GM12801 (cell line): ENCODE results near the gene MRPL23.

Source experiments
- TF ChIP-seq, protein P1 (sequence below): IDR thresholded peaks from one replicate; pipeline ENCODE4 v1.5.1; 2011; ENCODE audit warnings: control low read depth; ENCODE audit not compliant: insufficient read length; ENCODE audit errors: extremely low read depth

Gene MRPL23

DNA sequence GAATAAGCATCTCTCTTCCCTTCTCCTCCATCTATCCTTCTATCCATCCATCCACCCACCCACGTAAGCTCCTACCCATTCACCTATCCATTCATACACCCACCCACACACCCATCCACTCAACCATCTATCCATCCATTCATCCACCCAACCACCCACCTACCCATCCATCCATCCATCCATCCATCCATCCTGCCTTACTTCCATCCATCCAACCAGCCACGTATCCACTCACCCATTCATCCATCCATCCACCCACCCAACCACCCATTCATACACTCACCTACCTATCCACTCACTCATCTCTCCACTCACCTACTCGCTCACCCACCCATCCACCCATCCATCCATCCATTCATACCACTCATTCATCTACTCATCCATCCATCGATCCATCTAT, 14.5 kb upstream of the MRPL23 start:
- TF ChIP-seq, protein P1, sequence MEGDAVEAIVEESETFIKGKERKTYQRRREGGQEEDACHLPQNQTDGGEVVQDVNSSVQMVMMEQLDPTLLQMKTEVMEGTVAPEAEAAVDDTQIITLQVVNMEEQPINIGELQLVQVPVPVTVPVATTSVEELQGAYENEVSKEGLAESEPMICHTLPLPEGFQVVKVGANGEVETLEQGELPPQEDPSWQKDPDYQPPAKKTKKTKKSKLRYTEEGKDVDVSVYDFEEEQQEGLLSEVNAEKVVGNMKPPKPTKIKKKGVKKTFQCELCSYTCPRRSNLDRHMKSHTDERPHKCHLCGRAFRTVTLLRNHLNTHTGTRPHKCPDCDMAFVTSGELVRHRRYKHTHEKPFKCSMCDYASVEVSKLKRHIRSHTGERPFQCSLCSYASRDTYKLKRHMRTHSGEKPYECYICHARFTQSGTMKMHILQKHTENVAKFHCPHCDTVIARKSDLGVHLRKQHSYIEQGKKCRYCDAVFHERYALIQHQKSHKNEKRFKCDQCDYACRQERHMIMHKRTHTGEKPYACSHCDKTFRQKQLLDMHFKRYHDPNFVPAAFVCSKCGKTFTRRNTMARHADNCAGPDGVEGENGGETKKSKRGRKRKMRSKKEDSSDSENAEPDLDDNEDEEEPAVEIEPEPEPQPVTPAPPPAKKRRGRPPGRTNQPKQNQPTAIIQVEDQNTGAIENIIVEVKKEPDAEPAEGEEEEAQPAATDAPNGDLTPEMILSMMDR = no peak

DNA sequence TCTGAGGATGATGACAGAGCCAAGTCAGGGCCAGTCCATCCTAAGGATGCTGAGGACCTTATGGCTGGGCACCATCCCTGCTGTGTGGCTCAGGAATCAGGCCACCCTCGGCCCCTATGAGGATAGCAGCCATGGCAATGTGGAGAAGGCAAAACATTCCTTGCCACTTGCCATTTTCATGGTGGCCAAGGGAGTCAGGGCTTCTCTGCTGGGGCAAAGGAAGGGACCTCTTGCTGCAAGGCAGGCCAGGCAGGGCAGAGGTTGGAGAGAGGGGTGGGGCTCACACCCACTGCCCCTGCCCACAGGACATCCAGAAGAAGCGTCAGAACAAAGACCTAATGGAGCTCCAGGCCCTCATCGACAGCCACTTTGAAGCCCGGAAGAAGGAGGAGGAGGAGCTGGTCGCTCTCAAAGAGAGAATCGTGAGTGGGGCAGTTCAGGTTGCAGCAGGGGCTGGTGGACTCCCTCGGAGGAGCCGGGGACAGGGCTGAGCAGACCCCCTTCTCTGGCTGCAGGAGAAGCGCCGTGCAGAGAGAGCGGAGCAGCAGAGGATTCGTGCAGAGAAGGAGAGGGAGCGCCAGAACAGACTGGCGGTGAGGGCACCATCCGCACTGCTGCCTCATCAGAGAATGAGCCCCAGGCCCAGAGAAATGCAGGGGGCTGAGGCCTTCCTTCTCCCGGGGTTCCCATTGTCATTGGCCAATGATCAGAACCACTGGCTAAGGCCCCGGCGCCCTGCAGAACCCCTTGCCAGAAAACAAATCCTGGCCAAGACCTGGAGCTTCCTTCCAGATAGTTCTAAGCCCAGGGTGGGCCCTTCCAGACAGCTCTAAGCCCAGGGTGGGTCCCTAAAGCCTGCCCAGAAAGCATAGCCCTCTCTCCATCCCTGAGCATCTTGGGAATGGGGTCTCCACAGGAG, 13.5 kb upstream of the MRPL23 start:
- TF ChIP-seq, protein P1 = no peak

DNA sequence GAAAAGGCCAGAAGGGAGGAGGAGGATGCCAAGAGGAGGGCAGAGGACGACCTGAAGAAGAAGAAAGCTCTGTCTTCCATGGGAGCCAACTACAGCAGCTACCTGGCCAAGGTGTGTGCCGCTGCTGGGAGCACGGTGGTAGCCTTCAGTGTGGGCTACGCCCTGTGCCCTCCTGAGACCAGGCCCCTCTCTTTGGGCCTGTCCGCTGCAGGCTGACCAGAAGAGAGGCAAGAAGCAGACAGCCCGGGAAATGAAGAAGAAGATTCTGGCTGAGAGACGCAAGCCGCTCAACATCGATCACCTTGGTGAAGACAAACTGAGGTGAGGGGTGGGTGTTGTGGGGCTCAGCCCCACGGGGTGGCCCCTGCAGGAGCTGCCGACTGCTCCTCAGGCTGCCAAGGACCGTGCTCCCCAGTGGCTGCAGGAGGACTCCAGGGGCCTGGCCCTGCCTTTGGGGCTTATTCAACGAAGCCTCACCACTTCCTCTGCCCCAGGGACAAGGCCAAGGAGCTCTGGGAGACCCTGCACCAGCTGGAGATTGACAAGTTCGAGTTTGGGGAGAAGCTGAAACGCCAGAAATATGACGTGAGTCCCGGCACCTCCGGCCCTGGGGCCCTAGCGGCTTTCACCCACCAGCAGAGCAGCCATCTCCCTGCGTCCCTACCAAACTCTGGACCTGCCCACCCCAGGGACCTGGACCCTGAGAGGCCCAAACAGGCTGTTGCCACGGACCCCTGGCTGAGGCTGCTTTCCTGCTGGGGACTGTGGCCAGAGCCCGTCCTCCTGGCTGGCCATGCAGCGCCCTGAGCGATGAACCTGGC, 12.6 kb upstream of the MRPL23 start:
- TF ChIP-seq, protein P1 = no peak

DNA sequence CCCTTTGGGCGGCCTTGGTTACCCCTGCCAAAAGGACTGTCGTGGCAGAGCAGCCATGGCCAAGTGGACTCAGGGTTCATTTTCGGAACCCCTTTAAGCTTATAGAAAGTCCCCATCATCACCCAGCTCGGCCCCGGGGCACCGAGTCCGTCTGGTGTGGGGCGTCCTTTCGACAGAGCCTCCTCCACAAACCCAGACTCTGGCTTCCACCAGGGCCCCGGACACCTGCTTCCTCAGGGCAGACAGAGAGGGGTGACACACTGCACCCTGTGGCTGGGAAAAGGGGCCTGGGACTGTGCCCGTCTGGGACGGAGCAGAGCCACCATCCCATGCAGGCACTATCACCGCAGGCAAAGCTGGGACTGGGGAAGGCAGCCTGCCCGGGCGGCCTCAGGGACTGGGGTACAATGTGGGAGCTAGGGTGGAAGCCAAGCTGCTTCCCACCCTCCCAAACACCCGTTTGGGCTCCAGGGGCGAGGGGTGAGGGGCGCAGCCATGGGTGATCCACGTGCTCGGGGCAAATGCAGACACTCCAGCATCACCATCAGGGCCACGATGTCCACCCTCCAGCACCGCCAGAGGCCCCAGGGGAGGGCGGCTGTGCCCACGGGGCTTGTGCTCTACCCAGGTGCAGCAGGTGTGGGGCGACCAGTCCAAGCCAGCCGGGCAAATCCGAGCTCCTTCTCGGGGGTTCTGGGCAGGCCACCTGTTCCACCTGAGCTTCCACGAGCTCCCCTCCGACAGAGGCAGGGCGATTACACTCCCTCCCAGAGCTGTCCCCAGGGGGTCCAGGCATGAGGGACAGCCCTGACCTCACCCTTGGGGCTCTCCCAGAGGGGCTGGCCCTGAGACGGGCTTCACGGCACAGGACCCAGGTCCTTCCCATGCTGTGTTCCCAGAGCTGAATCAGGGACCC, 11.7 kb upstream of the MRPL23 start:
- TF ChIP-seq, protein P1 = no peak

DNA sequence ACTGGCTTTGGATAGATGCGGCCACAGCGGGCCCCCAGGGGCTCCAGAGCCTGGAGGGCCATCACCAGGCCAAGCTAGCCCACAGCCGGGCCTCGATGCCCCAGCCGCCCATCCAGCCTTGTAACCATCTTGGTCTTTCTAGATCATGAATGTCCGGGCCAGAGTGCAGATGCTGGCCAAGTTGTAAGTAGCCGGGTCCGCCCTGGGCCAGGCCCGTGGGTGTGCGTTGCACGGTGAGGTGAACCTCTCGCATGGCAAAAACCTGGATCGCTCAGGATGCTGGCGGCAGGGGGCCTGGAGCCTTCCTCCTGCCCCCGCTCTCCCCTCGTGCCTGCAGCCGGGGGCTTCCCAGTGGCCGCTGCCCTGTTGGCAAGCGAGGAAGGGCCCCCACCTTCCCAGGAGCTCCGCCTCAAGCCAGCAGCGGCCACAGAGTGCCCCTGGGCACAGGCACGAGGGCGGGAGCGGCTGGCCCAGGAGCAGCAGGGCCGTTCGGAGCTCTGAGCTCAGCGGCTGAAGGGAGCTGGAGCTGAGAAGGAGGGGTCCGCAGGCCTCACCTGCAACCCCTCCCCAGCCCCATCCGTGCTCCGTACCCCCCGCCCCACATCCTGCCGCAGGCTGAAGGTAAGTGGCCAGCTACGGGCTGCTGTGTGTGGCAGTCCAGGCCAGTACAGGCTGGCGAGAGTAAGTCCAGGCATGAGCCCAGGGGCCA, 10.9 kb upstream of the MRPL23 start:
- TF ChIP-seq, protein P1 = no peak

DNA sequence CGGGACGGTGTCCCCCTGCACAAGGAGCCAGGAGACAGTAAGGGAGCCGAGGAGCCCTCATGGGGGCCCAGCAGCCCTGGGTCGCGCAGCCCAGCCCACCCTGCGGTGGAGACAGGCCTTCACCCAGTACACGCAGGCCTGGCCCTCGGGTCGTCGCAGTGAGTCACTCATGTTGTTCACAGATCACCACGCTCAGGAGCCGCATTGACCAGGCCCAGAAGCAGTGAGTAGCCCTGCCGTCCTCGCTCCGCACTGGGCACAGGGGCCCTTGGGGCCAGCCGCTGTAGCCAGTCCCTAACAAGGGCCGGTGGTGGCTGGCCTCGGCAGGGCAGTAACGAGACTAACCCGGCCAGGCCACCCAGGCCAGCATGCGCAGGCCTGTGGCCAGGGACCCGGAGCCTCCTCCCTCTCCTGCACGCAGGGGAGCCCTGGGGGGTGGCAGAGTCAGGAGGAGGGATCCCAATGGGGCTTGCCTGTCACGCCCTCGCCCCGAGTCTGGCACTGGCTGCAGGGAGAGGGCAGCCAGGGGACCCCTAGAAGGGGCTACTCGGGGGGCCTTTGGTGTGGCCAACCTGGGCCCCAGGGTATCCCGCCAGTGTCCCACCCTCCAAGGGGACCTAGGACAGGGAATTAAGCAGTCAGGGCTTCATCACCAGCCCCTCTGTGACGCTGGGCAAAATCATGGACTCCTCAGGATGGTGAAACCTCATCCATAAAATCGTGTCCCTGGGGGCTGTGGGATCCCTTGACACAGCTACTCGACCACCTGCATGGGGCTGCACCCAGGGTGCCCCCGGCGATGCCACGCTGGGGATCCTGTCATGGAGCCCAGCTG, 10.1 kb upstream of the MRPL23 start:
- TF ChIP-seq, protein P1 = no peak
